ENCODE measurements around the gene NRL.

DNA sequence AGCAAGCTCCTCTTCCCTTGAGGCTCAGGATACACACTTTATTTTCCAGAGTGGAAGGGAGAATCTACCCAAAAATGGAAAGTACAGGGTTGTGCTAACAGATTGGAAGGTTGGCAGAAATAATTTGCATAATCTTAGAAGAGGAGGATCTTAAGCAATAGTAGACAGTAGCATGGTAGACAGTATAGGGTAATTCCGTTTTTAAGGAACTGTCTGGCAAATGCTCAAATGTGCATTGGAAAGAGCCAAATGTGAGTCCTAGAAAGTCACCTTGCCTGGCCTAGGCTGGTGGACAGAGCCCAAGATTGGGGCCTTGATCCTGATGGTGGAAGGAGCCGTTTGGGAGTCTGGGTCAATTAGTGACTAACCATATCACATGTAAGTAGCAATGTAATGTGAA lies 76.1 kb downstream of the NRL start:
- TF ChIP-seq CTCF (IDR thresholded peaks at IDR 0.05; ENCODE audit: insufficient read depth, low read depth, low read length) (no peak), EZH2 (IDR thresholded peaks at IDR 0.05; ENCODE audit: insufficient read depth, low read length) (no peak)
